ENCODE results near the gene UBAC2. TPM values are rescaled to one million over a fixed set of nuclear protein-coding genes. Genes with fewer than 3 reads are reported as not detected.

The UBAC2 gene
- total and polyA plus RNA-seq, 2 donors (not counting 1 experiment from before 2014, with no cell fraction given): 32.4 to 87.4 TPM

- Histone ChIP-seq H3K9ac (ENCODE audit: insufficient read depth, low read length) (no peak overlapping the region), H3K4me2 (ENCODE audit: extremely low read depth, insufficient read depth, low read length) (no peak overlapping the region), H3K36me3 (ENCODE audit: control insufficient read depth, insufficient read depth, low read length) (no peaks in the 10 kb centered on the region), H3K4me1 (ENCODE audit: control insufficient read depth, extremely low read depth, insufficient read depth, low read length) (peaks cover 25% of the 10 kb centered on the region), H3K4me3 (replicated peaks in 1 of 4; ENCODE audit: control extremely low read depth in 1 of 4, insufficient read depth in 1 of 4, low read depth in 3 of 4, low read length in 4 of 4) (no peak overlapping the region), H3K79me2 (ENCODE audit: control insufficient read depth, insufficient read depth, low read length) (no peaks in the 10 kb centered on the region), H4K20me1 (ENCODE audit: control insufficient read depth, extremely low read depth, insufficient read depth, low read length) (no peaks in the 10 kb centered on the region), H2AFZ (ENCODE audit: low read length) (no peak overlapping the region), H3K9me3 (ENCODE audit: control insufficient read depth, insufficient read depth, low read depth, low read length) (no peaks in the 10 kb centered on the region), H3K27me3 (ENCODE audit: control insufficient read depth, insufficient read depth, low read length) (no peaks in the 10 kb centered on the region), H3K27ac (ENCODE audit: insufficient read depth, low read length) (peak overlapping the region; percentile 38)
- DNase-seq (ENCODE audit: low read depth in 2 of 2): peak; percentile 61 to 92
- TF ChIP-seq CTCF (conservative IDR thresholded peaks at IDR 0.05 in 1 of 2, IDR thresholded peaks at IDR 0.05 in 1 of 2; ENCODE audit: low read depth in 1 of 2, low read length in 2 of 2): no peak
- TF ChIP-seq EZH2 (IDR thresholded peaks at IDR 0.05; ENCODE audit: low read length, missing control alignments): no peak
These were observed 111.8 kb downstream of the UBAC2 start for GRCh38 chr13:99312493-99312883.

DNA sequence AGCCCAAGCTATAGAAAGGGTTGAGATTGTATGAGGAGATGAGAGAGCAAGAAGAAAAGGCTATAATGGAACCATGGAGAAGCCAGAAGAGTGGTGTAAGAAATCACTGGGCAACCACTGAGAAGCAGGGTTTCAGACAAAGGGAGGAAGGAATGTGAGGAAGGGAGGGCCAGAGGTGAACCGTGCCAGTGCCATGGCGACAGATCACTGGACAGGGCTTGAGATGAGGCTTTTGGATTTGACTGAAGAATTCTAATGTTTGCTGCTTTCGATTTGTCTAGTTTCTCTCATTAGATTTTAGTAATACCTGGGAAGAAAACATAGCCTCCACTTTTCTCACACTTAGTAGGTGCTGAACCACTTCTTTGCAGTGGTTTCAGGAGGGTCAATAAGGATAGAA lies 112.8 kb downstream of the UBAC2 start:
- no peak for DNase-seq (ENCODE audit: low read depth in 2 of 2)
- H3K27ac ChIP-seq (ENCODE audit: insufficient read depth, low read length): no peak overlapping the region
- peaks cover 16% of the 10 kb centered on the region for H3K4me1 ChIP-seq (ENCODE audit: control insufficient read depth, extremely low read depth, insufficient read depth, low read length)
- no peak overlapping the region for H3K4me3 ChIP-seq (replicated peaks in 1 of 4; ENCODE audit: control extremely low read depth in 1 of 4, insufficient read depth in 1 of 4, low read depth in 3 of 4, low read length in 4 of 4)
- TF ChIP-seq EZH2 (IDR thresholded peaks at IDR 0.05; ENCODE audit: low read length, missing control alignments): no peak
- TF ChIP-seq CTCF (conservative IDR thresholded peaks at IDR 0.05 in 1 of 2, IDR thresholded peaks at IDR 0.05 in 1 of 2; ENCODE audit: low read depth in 1 of 2, low read length in 2 of 2): no peak
- H3K9ac ChIP-seq (ENCODE audit: insufficient read depth, low read length): no peak overlapping the region
- no peaks in the 10 kb centered on the region for H3K36me3 ChIP-seq (ENCODE audit: control insufficient read depth, insufficient read depth, low read length)
- no peaks in the 10 kb centered on the region for H4K20me1 ChIP-seq (ENCODE audit: control insufficient read depth, extremely low read depth, insufficient read depth, low read length)
- H3K79me2 ChIP-seq (ENCODE audit: control insufficient read depth, insufficient read depth, low read length): no peaks in the 10 kb centered on the region
- no peak overlapping the region for H3K4me2 ChIP-seq (ENCODE audit: extremely low read depth, insufficient read depth, low read length)
- no peaks in the 10 kb centered on the region for H3K9me3 ChIP-seq (ENCODE audit: control insufficient read depth, insufficient read depth, low read depth, low read length)
- no peaks in the 10 kb centered on the region for H3K27me3 ChIP-seq (ENCODE audit: control insufficient read depth, insufficient read depth, low read length)
- H2AFZ ChIP-seq (ENCODE audit: low read length): no peak overlapping the region

DNA sequence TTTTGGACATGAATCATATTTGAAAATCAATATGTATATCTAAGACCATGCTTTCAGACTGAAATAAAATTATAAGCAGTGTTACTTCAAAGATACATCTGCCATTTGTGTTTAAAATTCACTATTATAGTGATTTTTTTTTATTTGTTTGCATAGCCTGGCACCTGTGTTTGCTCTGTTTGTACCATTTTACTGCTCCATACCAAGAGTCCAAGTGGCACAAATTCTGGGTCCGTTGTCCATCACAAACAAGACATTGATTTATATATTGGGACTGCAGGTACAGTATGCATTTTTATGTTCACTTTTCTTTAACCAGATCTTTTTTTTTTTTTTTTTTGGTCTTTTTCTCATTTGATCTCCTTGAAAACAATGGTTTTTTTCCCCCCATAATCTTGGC lies 113.3 kb downstream of the UBAC2 start:
- no peak overlapping the region for H3K4me2 ChIP-seq (ENCODE audit: extremely low read depth, insufficient read depth, low read length)
- H3K27ac ChIP-seq (ENCODE audit: insufficient read depth, low read length): no peak overlapping the region
- TF ChIP-seq CTCF (conservative IDR thresholded peaks at IDR 0.05 in 1 of 2, IDR thresholded peaks at IDR 0.05 in 1 of 2; ENCODE audit: low read depth in 1 of 2, low read length in 2 of 2): no peak
- TF ChIP-seq EZH2 (IDR thresholded peaks at IDR 0.05; ENCODE audit: low read length, missing control alignments): no peak

More for the DNA sequence above, 113.3 kb downstream of the UBAC2 start:
- Histone ChIP-seq H2AFZ (ENCODE audit: low read length) (no peak overlapping the region), H3K27me3 (ENCODE audit: control insufficient read depth, insufficient read depth, low read length) (no peaks in the 10 kb centered on the region), H3K4me3 (replicated peaks in 1 of 4; ENCODE audit: control extremely low read depth in 1 of 4, insufficient read depth in 1 of 4, low read depth in 3 of 4, low read length in 4 of 4) (no peak overlapping the region), H3K9ac (ENCODE audit: insufficient read depth, low read length) (no peak overlapping the region), H4K20me1 (ENCODE audit: control insufficient read depth, extremely low read depth, insufficient read depth, low read length) (no peaks in the 10 kb centered on the region), H3K4me1 (ENCODE audit: control insufficient read depth, extremely low read depth, insufficient read depth, low read length) (peaks cover 13% of the 10 kb centered on the region), H3K9me3 (ENCODE audit: control insufficient read depth, insufficient read depth, low read depth, low read length) (no peaks in the 10 kb centered on the region), H3K36me3 (ENCODE audit: control insufficient read depth, insufficient read depth, low read length) (no peaks in the 10 kb centered on the region), H3K79me2 (ENCODE audit: control insufficient read depth, insufficient read depth, low read length) (no peaks in the 10 kb centered on the region)
- DNase-seq (ENCODE audit: low read depth in 2 of 2): no peak

Data from fibroblast of lung (primary cell).